DND-41 (cell line): Measurements from ENCODE around the gene AJM1.

Source experiments
- ATAC-seq: fragments of 200-7000 bp; cut with Tn5 transposase; 3 replicates; pipeline ENCODE4 v1.9.1; 2021; ENCODE audit warnings: low read depth; ENCODE audit not compliant: insufficient read depth
- DNase-seq: peaks from one replicate; pipeline ENCODE4 v3.0.0-alpha.2; 2020
- H2AFZ ChIP-seq: 2 replicates; pipeline ENCODE4 v1.6.0; 2012; ENCODE audit warnings: low read depth, low read length
- H3K27ac ChIP-seq: 2 replicates; pipeline ENCODE4 v1.5.1; 2012; ENCODE audit warnings: low read length, inconsistent platforms
- H3K27me3 ChIP-seq: fragments of 200-600 bp; sonication (generic); 2 replicates; pipeline ENCODE4 v1.6.0; 2012; ENCODE audit warnings: low read length, mild to moderate bottlenecking, inconsistent platforms; ENCODE audit not compliant: insufficient read depth, poor library complexity
- H3K36me3 ChIP-seq: 2 replicates; pipeline ENCODE4 v1.5.1; 2012; ENCODE audit warnings: low read length, inconsistent platforms; ENCODE audit not compliant: insufficient read depth
- H3K4me1 ChIP-seq: 2 replicates; pipeline ENCODE4 v1.5.1; 2012; ENCODE audit warnings: mild to moderate bottlenecking, low read length; ENCODE audit not compliant: insufficient read depth
- H3K4me2 ChIP-seq: 2 replicates; pipeline ENCODE4 v1.6.0; 2012; ENCODE audit warnings: mild to moderate bottlenecking, moderate library complexity, low read length, inconsistent platforms; ENCODE audit not compliant: insufficient read depth
- H3K4me3 ChIP-seq, 2 experiments: fragments of 200-600 bp in 1 of 2; shearing (Covaris generic) in 1 of 2; 2 replicates each; pipeline ENCODE4 v1.5.1; 2012 to 2016; ENCODE audit warnings: inconsistent platforms in 2 of 2, low read length in 2 of 2, mild to moderate bottlenecking in 2 of 2, low read depth in 1 of 2, moderate library complexity in 1 of 2
- H3K79me2 ChIP-seq: 2 replicates; pipeline ENCODE4 v1.6.0; 2012; ENCODE audit warnings: low read length, inconsistent platforms; ENCODE audit not compliant: insufficient read depth
- H3K9ac ChIP-seq: 2 replicates; pipeline ENCODE4 v1.6.0; 2012; ENCODE audit warnings: low read depth, mild to moderate bottlenecking, inconsistent platforms, low read length, moderate library complexity
- H3K9me3 ChIP-seq: 2 replicates; pipeline ENCODE4 v1.5.1; 2012; ENCODE audit warnings: low read length, moderate library complexity, mild to moderate bottlenecking, inconsistent platforms; ENCODE audit not compliant: insufficient read depth, severe bottlenecking
- H4K20me1 ChIP-seq: 2 replicates; pipeline ENCODE4 v1.6.0; 2012; ENCODE audit warnings: low read length; ENCODE audit not compliant: insufficient read depth
- CTCF ChIP-seq: IDR thresholded peaks from 2 replicates; pipeline ENCODE4 v1.5.1; 2012; ENCODE audit warnings: borderline replicate concordance, low read length, moderate library complexity, mild to moderate bottlenecking; ENCODE audit not compliant: poor library complexity, severe bottlenecking; ENCODE audit errors: extremely low read depth
- EZH2 ChIP-seq: IDR thresholded peaks from 3 replicates; pipeline ENCODE4 v1.6.1; 2012; ENCODE audit warnings: borderline replicate concordance, low read depth, mild to moderate bottlenecking, moderate library complexity, low read length, inconsistent platforms; ENCODE audit not compliant: severe bottlenecking

The AJM1 gene

GRCh38 chr9:136826703-136827582 is 15.3 kb upstream of the AJM1 start:
- Histone ChIP-seq H3K27ac (no peak overlapping the region), H3K27me3 (no peaks in the 10 kb centered on the region), H3K79me2 (peaks cover 5% of the 10 kb centered on the region; the same call in 1 of the 2 replicates), H3K36me3 (peaks cover 85% of the 10 kb centered on the region), H3K4me3 (no peak overlapping the region), H3K9me3 (no peaks in the 10 kb centered on the region), H3K4me2 (no peak overlapping the region), H4K20me1 (peaks cover 17% of the 10 kb centered on the region), H3K9ac (no peak overlapping the region), H2AFZ (no peak overlapping the region), H3K4me1 (no peaks in the 10 kb centered on the region)
- DNase-seq (no peak), ATAC-seq (no peak)
- no peak for TF ChIP-seq CTCF
- no peak for TF ChIP-seq EZH2

GRCh38 chr9:136827794-136828473 is 14.3 kb upstream of the AJM1 start:
- DNase-seq: no peak
- no peaks in the 10 kb centered on the region for H3K27me3 ChIP-seq
- no peak overlapping the region for H3K4me3 ChIP-seq
- no peak overlapping the region for H3K9ac ChIP-seq
- no peak overlapping the region for H3K4me2 ChIP-seq
- no peaks in the 10 kb centered on the region for H3K9me3 ChIP-seq
- no peak for ATAC-seq
- no peaks in the 10 kb centered on the region for H3K4me1 ChIP-seq
- 0 out of 2 replicates have a peak, but pooled peaks cover 3% of the 10 kb centered on the region for H3K79me2 ChIP-seq
- no peak overlapping the region for H2AFZ ChIP-seq
- H3K36me3 ChIP-seq: peaks cover 94% of the 10 kb centered on the region
- peaks cover 15% of the 10 kb centered on the region for H4K20me1 ChIP-seq
- TF ChIP-seq EZH2 (no peak), CTCF (no peak)
- H3K27ac ChIP-seq: no peak overlapping the region

GRCh38 chr9:136828474-136829140 is 13.7 kb upstream of the AJM1 start:
- H3K79me2 ChIP-seq: no peaks in the 10 kb centered on the region
- TF ChIP-seq CTCF (no peak), EZH2 (no peak)
- no peak overlapping the region for H3K9ac ChIP-seq
- no peak for DNase-seq
- peaks cover 90% of the 10 kb centered on the region for H3K36me3 ChIP-seq
- no peak overlapping the region for H3K4me3 ChIP-seq
- no peak overlapping the region for H3K4me2 ChIP-seq
- H4K20me1 ChIP-seq: peaks cover 15% of the 10 kb centered on the region
- H3K4me1 ChIP-seq: no peaks in the 10 kb centered on the region
- no peak overlapping the region for H2AFZ ChIP-seq
- ATAC-seq: no peak
- H3K27ac ChIP-seq: no peak overlapping the region
- H3K27me3 ChIP-seq: no peaks in the 10 kb centered on the region
- H3K9me3 ChIP-seq: no peaks in the 10 kb centered on the region
